GM23338 (cell line): ENCODE results near the gene DRAM1. TPM values are rescaled to one million over a fixed set of nuclear protein-coding genes. Genes with fewer than 3 reads are reported as not detected.

Source experiments
- ATAC-seq: fragments of 200-7000 bp; cut with Tn5 transposase; 3 replicates; pipeline ENCODE4 v1.9.1; 2020
- DNase-seq: peaks from one replicate; pipeline ENCODE4 v3.0.0-alpha.2; 2015; ENCODE audit warnings: low spot score
- H2AFZ ChIP-seq: fragments of 200-600 bp; sonication (generic); 2 replicates; pipeline ENCODE4 v1.8.0; 2016; ENCODE audit warnings: antibody characterized with exemption, mild to moderate bottlenecking, moderate library complexity
- H3F3A ChIP-seq: fragments of 200-600 bp; sonication (generic); replicated peaks from 2 replicates; pipeline ENCODE4 v1.8.0; 2017; ENCODE audit warnings: antibody characterized with exemption, mixed run types, low read depth
- H3K27ac ChIP-seq: fragments of 200-600 bp; sonication (generic); 2 replicates; pipeline ENCODE4 v1.6.1; 2016; ENCODE audit warnings: low read depth
- H3K27me3 ChIP-seq: fragments of 200-600 bp; sonication (generic); 2 replicates; pipeline ENCODE4 v1.8.0; 2016; ENCODE audit warnings: mild to moderate bottlenecking, mixed run types, moderate library complexity; ENCODE audit not compliant: insufficient read depth
- H3K36me3 ChIP-seq: fragments of 200-600 bp; sonication (generic); 2 replicates; pipeline ENCODE4 v1.8.0; 2016; ENCODE audit warnings: mild to moderate bottlenecking; ENCODE audit not compliant: insufficient read depth
- H3K4me1 ChIP-seq: fragments of 200-600 bp; sonication (generic); 2 replicates; pipeline ENCODE4 v1.8.0; 2016; ENCODE audit warnings: mild to moderate bottlenecking, moderate library complexity; ENCODE audit not compliant: insufficient read depth
- H3K4me2 ChIP-seq: fragments of 200-600 bp; sonication (generic); 2 replicates; pipeline ENCODE4 v1.7.1; 2017; ENCODE audit warnings: mixed run types
- H3K4me3 ChIP-seq: fragments of 200-600 bp; sonication (generic); 2 replicates; pipeline ENCODE4 v1.6.1; 2016; ENCODE audit warnings: mixed run types
- H3K79me2 ChIP-seq: fragments of 200-600 bp; sonication (generic); replicated peaks from 2 replicates; pipeline ENCODE4 v1.8.0; 2017; ENCODE audit warnings: mild to moderate bottlenecking; ENCODE audit not compliant: insufficient read depth
- H3K9me2 ChIP-seq: fragments of 200-600 bp; sonication (generic); 2 replicates; pipeline ENCODE4 v1.8.0; 2017; ENCODE audit not compliant: insufficient read depth
- H4K20me1 ChIP-seq: fragments of 200-600 bp; sonication (generic); replicated peaks from 2 replicates; pipeline ENCODE4 v1.8.0; 2017; ENCODE audit warnings: mild to moderate bottlenecking; ENCODE audit not compliant: insufficient read depth
- H3K27ac Mint-ChIP-seq: 2 replicates; pipeline ENCODE4 v1.8.0; 2020; ENCODE audit warnings: inconsistent platforms, mild to moderate bottlenecking, moderate library complexity, mixed read lengths
- H3K27me3 Mint-ChIP-seq: 3 replicates; pipeline ENCODE4 v1.8.0; 2022; ENCODE audit warnings: low read depth, mild to moderate bottlenecking, moderate library complexity, mixed read lengths, inconsistent platforms; ENCODE audit not compliant: insufficient read depth, poor library complexity
- H3K36me3 Mint-ChIP-seq: 3 replicates; pipeline ENCODE4 v1.8.0; 2021; ENCODE audit warnings: low read depth, mild to moderate bottlenecking, inconsistent platforms, moderate library complexity, mixed read lengths
- H3K4me1 Mint-ChIP-seq: 3 replicates; pipeline ENCODE4 v1.8.0; 2020; ENCODE audit warnings: mild to moderate bottlenecking, inconsistent platforms, mixed read lengths
- H3K4me3 Mint-ChIP-seq: 3 replicates; pipeline ENCODE4 v1.8.0; 2021; ENCODE audit warnings: moderate library complexity, mild to moderate bottlenecking, inconsistent platforms, mixed read lengths
- H3K9me3 Mint-ChIP-seq: 3 replicates; pipeline ENCODE4 v1.8.0; 2020; ENCODE audit warnings: moderate library complexity, mild to moderate bottlenecking, inconsistent platforms, mixed read lengths
- CREB1 ChIP-seq: fragments of 250-450 bp; sonication (Bioruptor Pico); IDR thresholded peaks from 2 replicates; pipeline ENCODE4 v1.5.0; 2020; ENCODE audit warnings: low read depth, mild to moderate bottlenecking, moderate library complexity
- EZH2 ChIP-seq: fragments of 200-600 bp; sonication (generic); IDR thresholded peaks from one replicate; pipeline ENCODE4 v1.8.0; 2017; ENCODE audit warnings: antibody characterized with exemption, mild to moderate bottlenecking, low read depth; ENCODE audit not compliant: unreplicated experiment
- EZH2phosphoT487 ChIP-seq: fragments of 200-600 bp; sonication (generic); IDR thresholded peaks from one replicate; pipeline ENCODE4 v1.8.1; 2018; ENCODE audit warnings: antibody characterized with exemption; ENCODE audit not compliant: unreplicated experiment
- JUNB ChIP-seq: IDR thresholded peaks from one replicate; pipeline ENCODE4 v1.6.1; 2016; ENCODE audit warnings: antibody characterized with exemption; ENCODE audit not compliant: unreplicated experiment
- NANOG ChIP-seq: IDR thresholded peaks from 2 replicates; pipeline ENCODE4 v1.6.1; 2016; ENCODE audit warnings: antibody characterized with exemption, borderline replicate concordance
- POLR2AphosphoS5 ChIP-seq: IDR thresholded peaks from 2 replicates; pipeline ENCODE4 v1.6.1; 2016; ENCODE audit warnings: antibody characterized with exemption, low read depth
- STAT1 ChIP-seq: IDR thresholded peaks from one replicate; pipeline ENCODE4 v1.6.1; 2016; ENCODE audit warnings: antibody characterized with exemption; ENCODE audit not compliant: unreplicated experiment
- ZNF114 ChIP-seq: fragments of 250-450 bp; sonication (Bioruptor Pico); IDR thresholded peaks from 2 replicates; pipeline ENCODE4 v1.5.0; 2020; ENCODE audit warnings: mild to moderate bottlenecking, moderate library complexity
- ZNF331 ChIP-seq: fragments of 250-450 bp; sonication (Bioruptor Pico); IDR thresholded peaks from 2 replicates; pipeline ENCODE4 v1.5.0; 2020; ENCODE audit warnings: low read depth, mild to moderate bottlenecking, moderate library complexity
- ZNF462 ChIP-seq: fragments of 250-450 bp; sonication (Bioruptor Pico); IDR thresholded peaks from 2 replicates; pipeline ENCODE4 v1.5.0; 2020; ENCODE audit warnings: mild to moderate bottlenecking, moderate library complexity
- polyA plus RNA-seq: library from polyadenylated mRNA; unstranded; fragments of >200 nt; fragmentation: Nextera tagmentation; extraction: Ambion mirVana; gene quantifications from 2 replicates; pipeline ENCODE4 v1.2.1, GENCODE V29; 2016
- total RNA-seq: library from RNA; depleted of rRNA; stranded (reverse); fragments of >200 nt; shearing (Covaris generic); gene quantifications from 2 replicates; pipeline ENCODE4 v1.2.3, GENCODE V29; 2014
- TF ChIP-seq, protein P1 (sequence below): IDR thresholded peaks from 2 replicates; pipeline ENCODE4 v1.6.1; 2016; ENCODE audit warnings: antibody characterized with exemption
- TF ChIP-seq, protein P2 (sequence below): IDR thresholded peaks from one replicate; pipeline ENCODE4 v1.6.1; 2018; ENCODE audit warnings: antibody characterized with exemption; ENCODE audit not compliant: unreplicated experiment

Gene DRAM1
- total and polyA plus RNA-seq, 2 experiments from 2014 or later, result 5.7 to 8.5 TPM

- no peak for TF ChIP-seq ZNF462 (CRISPR knock-in tag)
- no peak for TF ChIP-seq ZNF331 (CRISPR knock-in tag)
- no peak for TF ChIP-seq ZNF114
- no peak for TF ChIP-seq EZH2
- TF ChIP-seq NANOG, result no peak
- TF ChIP-seq STAT1, result no peak
- TF ChIP-seq POLR2AphosphoS5, result no peak
- TF ChIP-seq, protein P1, sequence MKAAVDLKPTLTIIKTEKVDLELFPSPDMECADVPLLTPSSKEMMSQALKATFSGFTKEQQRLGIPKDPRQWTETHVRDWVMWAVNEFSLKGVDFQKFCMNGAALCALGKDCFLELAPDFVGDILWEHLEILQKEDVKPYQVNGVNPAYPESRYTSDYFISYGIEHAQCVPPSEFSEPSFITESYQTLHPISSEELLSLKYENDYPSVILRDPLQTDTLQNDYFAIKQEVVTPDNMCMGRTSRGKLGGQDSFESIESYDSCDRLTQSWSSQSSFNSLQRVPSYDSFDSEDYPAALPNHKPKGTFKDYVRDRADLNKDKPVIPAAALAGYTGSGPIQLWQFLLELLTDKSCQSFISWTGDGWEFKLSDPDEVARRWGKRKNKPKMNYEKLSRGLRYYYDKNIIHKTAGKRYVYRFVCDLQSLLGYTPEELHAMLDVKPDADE, result no peak
- TF ChIP-seq JUNB, result no peak
Observed at GRCh38 chr12:101878243-101878821, 952 bp downstream of the DRAM1 start (continued).

GRCh38 chr12:101880769-101881168 lies 3.4 kb downstream of the DRAM1 start:
- Mint-ChIP-seq H3K4me3 (no peak overlapping the region), H3K27ac (no peak overlapping the region), H3K4me1 (peaks cover 5% of the 10 kb centered on the region), H3K27me3 (peaks cover 14% of the 10 kb centered on the region), H3K9me3 (no peaks in the 10 kb centered on the region), H3K36me3 (no peaks in the 10 kb centered on the region; the same call in 2 of the 3 replicates)
- no peak for DNase-seq
- H3K27me3 ChIP-seq, result peaks cover 26% of the 10 kb centered on the region
- H3K36me3 ChIP-seq, result no peaks in the 10 kb centered on the region
- no peaks in the 10 kb centered on the region for H3K79me2 ChIP-seq
- H4K20me1 ChIP-seq, result no peaks in the 10 kb centered on the region
- H3F3A ChIP-seq, result 0 out of 2 replicates have a peak, but pooled peaks cover 4% of the 10 kb centered on the region
- peaks cover 5% of the 10 kb centered on the region; the same call in 1 of the 2 replicates for H3K4me1 ChIP-seq
- H2AFZ ChIP-seq, result no peak overlapping the region
- no peak overlapping the region for H3K27ac ChIP-seq
- no peak overlapping the region for H3K4me3 ChIP-seq
- no peak for ATAC-seq
- H3K4me2 ChIP-seq, result no peak overlapping the region
- H3K9me2 ChIP-seq, result no peaks in the 10 kb centered on the region
- TF ChIP-seq EZH2phosphoT487 (no peak), POLR2AphosphoS5 (no peak), CREB1 (CRISPR knock-in tag) (no peak), STAT1 (no peak), NANOG (no peak), JUNB (no peak), EZH2 (no peak)
- TF ChIP-seq, protein P2, sequence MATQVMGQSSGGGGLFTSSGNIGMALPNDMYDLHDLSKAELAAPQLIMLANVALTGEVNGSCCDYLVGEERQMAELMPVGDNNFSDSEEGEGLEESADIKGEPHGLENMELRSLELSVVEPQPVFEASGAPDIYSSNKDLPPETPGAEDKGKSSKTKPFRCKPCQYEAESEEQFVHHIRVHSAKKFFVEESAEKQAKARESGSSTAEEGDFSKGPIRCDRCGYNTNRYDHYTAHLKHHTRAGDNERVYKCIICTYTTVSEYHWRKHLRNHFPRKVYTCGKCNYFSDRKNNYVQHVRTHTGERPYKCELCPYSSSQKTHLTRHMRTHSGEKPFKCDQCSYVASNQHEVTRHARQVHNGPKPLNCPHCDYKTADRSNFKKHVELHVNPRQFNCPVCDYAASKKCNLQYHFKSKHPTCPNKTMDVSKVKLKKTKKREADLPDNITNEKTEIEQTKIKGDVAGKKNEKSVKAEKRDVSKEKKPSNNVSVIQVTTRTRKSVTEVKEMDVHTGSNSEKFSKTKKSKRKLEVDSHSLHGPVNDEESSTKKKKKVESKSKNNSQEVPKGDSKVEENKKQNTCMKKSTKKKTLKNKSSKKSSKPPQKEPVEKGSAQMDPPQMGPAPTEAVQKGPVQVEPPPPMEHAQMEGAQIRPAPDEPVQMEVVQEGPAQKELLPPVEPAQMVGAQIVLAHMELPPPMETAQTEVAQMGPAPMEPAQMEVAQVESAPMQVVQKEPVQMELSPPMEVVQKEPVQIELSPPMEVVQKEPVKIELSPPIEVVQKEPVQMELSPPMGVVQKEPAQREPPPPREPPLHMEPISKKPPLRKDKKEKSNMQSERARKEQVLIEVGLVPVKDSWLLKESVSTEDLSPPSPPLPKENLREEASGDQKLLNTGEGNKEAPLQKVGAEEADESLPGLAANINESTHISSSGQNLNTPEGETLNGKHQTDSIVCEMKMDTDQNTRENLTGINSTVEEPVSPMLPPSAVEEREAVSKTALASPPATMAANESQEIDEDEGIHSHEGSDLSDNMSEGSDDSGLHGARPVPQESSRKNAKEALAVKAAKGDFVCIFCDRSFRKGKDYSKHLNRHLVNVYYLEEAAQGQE, result no peak
